Measurements from ENCODE around the gene ANKFY1.

The ANKFY1 gene, protein sequence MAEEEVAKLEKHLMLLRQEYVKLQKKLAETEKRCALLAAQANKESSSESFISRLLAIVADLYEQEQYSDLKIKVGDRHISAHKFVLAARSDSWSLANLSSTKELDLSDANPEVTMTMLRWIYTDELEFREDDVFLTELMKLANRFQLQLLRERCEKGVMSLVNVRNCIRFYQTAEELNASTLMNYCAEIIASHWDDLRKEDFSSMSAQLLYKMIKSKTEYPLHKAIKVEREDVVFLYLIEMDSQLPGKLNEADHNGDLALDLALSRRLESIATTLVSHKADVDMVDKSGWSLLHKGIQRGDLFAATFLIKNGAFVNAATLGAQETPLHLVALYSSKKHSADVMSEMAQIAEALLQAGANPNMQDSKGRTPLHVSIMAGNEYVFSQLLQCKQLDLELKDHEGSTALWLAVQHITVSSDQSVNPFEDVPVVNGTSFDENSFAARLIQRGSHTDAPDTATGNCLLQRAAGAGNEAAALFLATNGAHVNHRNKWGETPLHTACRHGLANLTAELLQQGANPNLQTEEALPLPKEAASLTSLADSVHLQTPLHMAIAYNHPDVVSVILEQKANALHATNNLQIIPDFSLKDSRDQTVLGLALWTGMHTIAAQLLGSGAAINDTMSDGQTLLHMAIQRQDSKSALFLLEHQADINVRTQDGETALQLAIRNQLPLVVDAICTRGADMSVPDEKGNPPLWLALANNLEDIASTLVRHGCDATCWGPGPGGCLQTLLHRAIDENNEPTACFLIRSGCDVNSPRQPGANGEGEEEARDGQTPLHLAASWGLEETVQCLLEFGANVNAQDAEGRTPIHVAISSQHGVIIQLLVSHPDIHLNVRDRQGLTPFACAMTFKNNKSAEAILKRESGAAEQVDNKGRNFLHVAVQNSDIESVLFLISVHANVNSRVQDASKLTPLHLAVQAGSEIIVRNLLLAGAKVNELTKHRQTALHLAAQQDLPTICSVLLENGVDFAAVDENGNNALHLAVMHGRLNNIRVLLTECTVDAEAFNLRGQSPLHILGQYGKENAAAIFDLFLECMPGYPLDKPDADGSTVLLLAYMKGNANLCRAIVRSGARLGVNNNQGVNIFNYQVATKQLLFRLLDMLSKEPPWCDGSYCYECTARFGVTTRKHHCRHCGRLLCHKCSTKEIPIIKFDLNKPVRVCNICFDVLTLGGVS

GRCh38 chr17:4263282-4264215 is at the start of gene ANKFY1:
Gene ANKFY1, minus strand, starts transcription at chr17:4263979. Its CDS starts 38 bp downstream, at chr17:4263941.
- DNase-seq (ENCODE audit: low spot score), result peak; percentile 92

DNA sequence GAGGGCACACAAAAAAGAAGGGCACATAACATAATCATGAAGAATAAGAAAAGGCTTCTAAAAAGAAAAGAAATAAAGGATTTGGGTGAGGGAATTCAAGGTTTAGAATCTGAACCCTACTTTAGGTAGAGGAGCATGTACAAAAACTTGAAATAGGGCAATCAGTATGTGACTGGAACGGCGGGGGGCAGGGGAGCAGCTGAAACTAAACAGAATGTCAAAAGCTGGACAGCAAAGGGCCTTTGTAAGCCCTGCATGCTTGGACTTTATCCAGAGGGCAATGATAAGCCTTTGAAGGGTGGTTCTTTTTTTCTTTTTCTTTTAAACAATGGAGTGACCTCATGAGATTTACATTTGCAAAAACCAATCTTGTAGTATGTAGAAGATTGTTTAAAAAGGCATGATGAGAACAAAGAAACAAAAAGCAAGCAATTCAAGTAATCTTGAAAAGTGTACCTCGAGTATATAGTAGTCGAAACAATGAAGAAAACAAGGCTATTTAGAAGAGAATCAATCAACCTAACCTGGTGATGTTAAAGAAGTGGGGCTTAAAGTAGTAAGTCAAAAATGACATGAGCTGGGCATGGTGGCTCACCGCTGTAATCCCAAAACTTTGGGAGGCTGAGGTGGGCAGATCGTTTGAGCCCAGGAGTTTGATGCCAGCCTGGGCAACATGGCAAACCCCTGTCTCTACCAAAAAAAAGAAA is 46.7 kb upstream of the ANKFY1 start:
- DNase-seq (ENCODE audit: low spot score), result peak; percentile 89

DNA sequence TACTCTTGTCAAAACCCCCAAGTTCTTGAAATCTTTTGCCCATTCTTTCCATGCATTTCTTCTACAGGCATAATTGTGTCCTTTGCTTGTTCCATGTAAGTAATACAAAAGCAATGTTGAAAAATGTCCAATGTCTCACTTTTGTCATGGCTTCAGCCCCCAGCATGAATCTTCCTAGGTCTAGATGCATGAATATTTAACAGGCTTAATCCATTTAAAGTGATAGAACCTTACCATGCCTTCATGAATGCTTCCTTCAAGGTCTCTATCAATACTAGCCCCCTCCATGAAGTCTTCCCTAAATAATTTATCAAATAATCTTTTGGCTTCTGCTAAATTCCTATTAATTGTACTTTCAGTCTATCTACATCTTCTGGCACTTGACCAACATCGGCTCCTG is 46.1 kb upstream of the ANKFY1 start:
- peak; percentile 54 for DNase-seq (ENCODE audit: low spot score)

DNA sequence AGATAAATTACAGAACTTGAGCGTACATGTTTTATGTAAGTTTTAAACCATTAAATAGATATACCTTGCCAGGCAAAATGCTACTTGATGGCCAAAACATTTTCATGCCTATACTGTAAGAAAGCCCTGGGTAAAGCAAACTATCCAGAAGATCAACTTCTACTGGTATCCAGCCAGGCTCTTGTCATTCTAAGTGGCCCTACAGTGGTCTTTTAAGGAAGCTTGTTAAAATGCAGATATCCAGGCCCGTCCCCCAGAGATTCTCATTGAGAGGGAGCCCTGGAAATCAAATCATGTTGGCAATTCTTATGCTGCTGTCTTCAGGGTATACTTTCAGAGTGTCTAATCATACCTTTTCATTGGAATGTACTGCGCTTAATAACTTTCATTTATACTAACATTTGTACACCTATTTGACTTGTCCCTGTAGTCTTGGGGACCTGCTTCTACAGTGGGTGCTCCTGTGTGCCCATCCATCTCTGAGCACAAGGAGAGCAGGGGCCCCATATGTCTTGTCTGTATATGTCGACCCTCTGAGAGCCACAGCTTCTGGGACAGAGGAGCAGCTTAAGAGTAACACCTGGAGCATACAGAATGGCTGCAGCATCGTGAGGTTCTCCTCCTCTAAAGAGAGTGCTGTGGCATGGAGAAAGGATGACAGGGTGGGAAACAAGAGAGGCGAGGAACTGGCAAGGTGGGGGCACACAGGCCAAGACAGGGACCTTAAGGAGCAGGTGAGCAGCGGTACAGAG is 43.6 kb upstream of the ANKFY1 start:
- no peak for DNase-seq (ENCODE audit: low spot score)

GRCh38 chr17:4305224-4305623 is 41.4 kb upstream of the ANKFY1 start:
- DNase-seq (ENCODE audit: low spot score), result no peak

- DNase-seq (ENCODE audit: low spot score), result peak; percentile 72
Measured at GRCh38 chr17:4304417-4305027, 40.7 kb upstream of the ANKFY1 start.

DNA sequence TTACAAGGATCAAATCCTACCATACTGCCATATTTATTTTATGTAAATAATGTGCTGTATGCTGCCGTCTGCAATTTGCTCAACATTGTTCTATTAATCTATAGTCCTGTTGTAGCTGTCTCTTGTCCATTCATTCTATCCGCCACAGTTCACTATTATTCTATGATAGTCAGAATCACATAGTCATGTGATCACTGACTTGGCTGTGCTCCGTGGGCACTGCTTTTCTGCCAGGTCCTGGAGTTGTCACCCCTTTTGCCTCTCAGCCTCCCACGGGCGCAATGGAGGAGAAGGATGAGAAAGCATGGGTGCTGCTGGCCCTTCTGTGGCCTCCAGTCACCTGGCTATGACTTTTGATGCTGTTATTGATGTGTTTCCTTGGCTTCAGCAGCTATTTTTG is 37.3 kb upstream of the ANKFY1 start:
- DNase-seq (ENCODE audit: low spot score), result peak; percentile 93

GRCh38 chr17:4297351-4297750 is 33.6 kb upstream of the ANKFY1 start:
- DNase-seq (ENCODE audit: low spot score), result no peak

DNA sequence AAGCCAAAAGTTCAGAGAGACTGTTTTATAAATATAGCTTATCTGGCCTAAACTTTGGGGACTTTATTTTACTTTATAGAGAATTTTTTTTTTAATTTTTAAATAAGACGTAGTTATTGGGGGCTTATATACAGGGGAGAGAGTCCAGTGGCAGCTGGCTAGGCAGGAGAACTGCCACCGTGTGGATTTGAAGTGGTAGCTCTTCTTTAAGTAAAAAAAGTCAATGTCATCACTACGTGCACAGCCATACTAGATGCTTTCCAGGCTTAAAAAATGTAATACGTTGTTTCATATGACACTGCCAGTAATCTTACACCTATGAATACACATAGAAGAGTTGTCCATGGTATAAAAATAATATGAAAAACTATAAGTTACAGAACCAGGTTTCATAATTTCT is 31.9 kb upstream of the ANKFY1 start:
- DNase-seq (ENCODE audit: low spot score), result no peak

GRCh38 chr17:4293572-4293971 is 29.8 kb upstream of the ANKFY1 start:
- DNase-seq (ENCODE audit: low spot score), result no peak

DNA sequence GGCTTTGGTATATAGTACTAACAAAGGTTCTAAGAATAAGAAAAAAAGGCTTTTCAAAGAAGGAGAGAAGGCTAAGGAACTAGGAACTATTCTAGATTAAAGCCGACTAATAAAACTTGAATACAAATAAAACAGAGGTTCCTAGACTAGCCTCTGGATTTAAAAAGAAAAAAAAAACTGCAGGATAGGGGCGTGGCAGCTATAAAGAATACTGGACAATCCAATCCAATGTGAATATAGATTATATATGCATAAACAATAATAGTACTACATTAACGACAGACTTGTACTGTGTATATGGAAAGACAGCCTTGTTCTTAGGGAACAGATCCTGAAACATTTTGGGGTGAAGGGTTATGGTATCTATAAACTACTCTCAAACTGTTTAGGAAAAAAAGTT is 23.9 kb upstream of the ANKFY1 start:
- DNase-seq (ENCODE audit: low spot score), result no peak

GRCh38 chr17:4276514-4276913 is 12.7 kb upstream of the ANKFY1 start:
- no peak for DNase-seq (ENCODE audit: low spot score)

- no peak for DNase-seq (ENCODE audit: low spot score)
Measured at GRCh38 chr17:4272972-4273368, 9.2 kb upstream of the ANKFY1 start.

DNA sequence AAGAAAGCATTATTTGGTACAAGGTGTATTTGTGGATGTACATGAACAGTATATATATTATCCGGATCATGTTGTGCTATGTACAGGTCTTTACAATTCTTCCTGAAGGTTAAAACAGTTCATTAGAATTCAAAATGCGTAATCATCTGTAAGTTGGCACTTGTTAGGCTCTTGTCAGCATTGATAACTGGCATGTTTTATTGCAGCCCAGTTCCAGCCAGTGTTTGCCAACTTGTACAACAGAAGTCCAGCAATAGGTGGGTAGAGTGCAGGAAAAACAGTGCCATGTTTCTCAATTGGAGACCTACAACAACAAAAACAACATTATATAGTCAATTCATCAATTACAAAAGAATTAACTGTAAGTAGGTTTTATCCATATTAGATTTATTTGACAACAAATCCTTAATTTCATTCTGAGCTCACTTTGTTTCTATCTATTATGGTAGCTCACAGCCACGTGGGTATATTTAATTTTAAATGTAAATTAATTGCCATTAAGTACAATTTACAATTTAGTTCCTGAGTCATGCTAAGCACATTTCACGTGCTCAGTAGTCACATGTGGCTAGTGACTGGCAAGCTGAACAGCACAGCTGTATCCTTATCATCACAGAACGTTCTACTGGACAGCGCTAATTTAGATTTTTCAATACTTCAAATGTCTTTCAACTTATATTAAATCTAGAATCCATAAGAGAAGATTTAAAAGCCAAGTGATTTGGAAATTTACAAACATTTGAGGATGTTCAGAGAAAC is 8.6 kb upstream of the ANKFY1 start:
- peak; percentile 62 for DNase-seq (ENCODE audit: low spot score)

DNA sequence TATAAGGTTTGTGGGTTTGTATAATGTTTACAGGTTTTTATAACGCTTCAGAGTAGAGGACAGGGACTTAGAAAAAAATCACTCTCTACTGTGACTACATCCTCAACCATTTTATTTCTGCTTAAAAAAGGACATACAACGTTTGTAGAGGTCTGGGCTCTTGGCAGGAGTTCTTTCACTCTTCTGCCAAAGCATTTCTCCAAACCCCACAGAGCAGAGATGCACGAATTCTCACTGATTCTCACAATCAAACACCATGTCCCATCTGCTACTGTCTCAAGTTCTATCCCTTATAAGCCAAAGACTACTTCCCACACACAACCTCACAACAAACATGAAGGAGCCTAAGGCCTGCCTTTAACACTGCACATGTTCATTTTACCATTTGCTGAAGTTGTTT is 7.0 kb upstream of the ANKFY1 start:
- DNase-seq (ENCODE audit: low spot score), result peak; percentile 9

DNA sequence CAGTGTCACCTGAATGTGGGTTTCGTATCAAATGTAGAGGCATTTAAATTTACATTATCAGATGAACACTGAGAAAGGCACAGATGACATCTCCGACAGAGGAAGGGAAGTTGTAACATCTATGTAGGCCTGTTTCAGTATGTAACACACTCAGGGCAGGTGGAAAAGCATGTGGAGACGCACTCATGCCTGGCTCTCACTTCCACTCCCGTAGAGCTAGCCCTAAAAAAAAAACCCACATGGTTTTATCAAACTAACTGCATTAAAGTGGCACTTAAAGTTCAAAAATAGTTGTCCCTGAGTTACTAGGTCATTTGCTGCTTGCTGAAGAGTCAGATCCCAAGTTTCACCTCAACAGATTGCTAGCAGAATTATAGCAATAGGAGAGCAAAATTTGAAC is 6.1 kb upstream of the ANKFY1 start:
- no peak for DNase-seq (ENCODE audit: low spot score)

DNA sequence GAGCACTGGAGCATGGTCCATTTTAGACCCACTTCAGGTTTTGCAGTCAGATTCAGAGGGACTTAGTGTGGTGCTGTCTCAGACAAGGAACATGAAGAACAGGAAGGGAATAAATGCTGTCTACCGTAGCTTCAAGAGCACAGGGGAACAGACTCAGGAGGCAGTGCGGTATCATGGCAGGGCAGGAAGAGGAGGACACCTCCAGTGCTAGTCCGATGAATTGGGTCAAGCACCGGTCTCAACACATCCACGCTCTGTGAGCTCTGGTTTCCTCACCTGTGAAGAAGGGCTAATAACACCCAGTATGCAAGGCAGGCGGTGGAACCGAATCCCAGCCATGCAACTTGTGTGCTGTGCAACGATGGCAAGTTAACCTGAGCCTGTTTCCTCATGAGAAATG is 3.6 kb upstream of the ANKFY1 start:
- no peak for DNase-seq (ENCODE audit: low spot score)

- DNase-seq (ENCODE audit: low spot score), result no peak
Measured at GRCh38 chr17:4266550-4266949, 2.8 kb upstream of the ANKFY1 start.

DNA sequence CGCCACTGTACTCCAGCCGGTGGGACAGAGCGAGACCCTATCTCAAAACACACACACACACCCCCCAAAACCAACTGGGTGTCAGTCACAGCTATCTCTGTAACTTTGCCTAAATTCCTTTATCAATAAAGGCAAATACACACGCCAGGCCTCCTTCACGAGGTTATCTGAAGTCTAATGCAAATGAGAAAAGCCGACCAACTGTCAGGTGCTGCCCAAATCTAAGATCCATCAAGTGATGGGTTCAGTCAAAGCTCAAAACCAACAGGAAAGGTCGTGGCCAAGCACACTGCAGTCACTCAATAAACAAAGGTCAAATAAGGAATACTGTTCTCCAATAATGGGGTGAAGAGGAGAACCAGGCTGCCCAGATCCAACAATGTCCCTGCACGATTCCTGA is 1.1 kb downstream of the ANKFY1 start:
- no peak for DNase-seq (ENCODE audit: low spot score)
